Endothelial cell of umbilical vein (primary cell): ENCODE data around the gene SLC39A3. TPM values are rescaled to one million over a fixed set of nuclear protein-coding genes. Genes with fewer than 3 reads are reported as not detected.

Experiments
- BruUV-seq: library from RNA; stranded (reverse); fragments of 400-500 nt; replicated peaks from 2 replicates; lab custom pipeline; 2021; lab: Mats Ljungman, UMichigan
- CTCF ChIA-PET: fragments of 300-600, 350-600 bp; sonication (Branson Sonifier 250); formaldehyde crosslinking; loops from one replicate; lab custom pipeline; 2021; ENCODE audit warnings: antibody characterized with exemption, inconsistent platforms; lab: Charles Lee
- POLR2A ChIA-PET: fragments of 300-600, 350-600 bp; sonication (Branson Sonifier 250); formaldehyde crosslinking; loops from one replicate; lab custom pipeline; 2021; ENCODE audit warnings: antibody characterized with exemption, inconsistent platforms; lab: Charles Lee
- DNase-seq: peaks from one replicate; pipeline ENCODE4 v3.0.0-alpha.2; 2011; ENCODE audit warnings: low read depth, low spot score
- FAIRE-seq: peaks from 2 replicates; lab custom pipeline; 2011; peaks lifted over from hg19 to GRCh38; lab: Jason Lieb, UNC
- H2AFZ ChIP-seq: 2 replicates; pipeline ENCODE4 v1.6.0; 2012; ENCODE audit warnings: low read depth, low read length, control low read depth, inconsistent platforms
- H3K27ac ChIP-seq: 2 replicates; pipeline ENCODE4 v1.5.1; 2011; ENCODE audit warnings: low read depth, mild to moderate bottlenecking, control low read depth, low read length, moderate library complexity; ENCODE audit not compliant: insufficient read depth
- H3K27me3 ChIP-seq, 2 experiments: 2 replicates each; pipeline versions ENCODE4 v1.6.0 to v1.6.1; 2011; ENCODE audit warnings: low read length in 2 of 2, mixed read lengths in 1 of 2; ENCODE audit not compliant: control insufficient read depth in 2 of 2, insufficient read depth in 2 of 2
- H3K36me3 ChIP-seq, 2 experiments: 2 replicates in 1 of 2; 3 replicates in 1 of 2; pipeline ENCODE4 v1.5.1; 2011; ENCODE audit warnings: low read length in 2 of 2, mild to moderate bottlenecking in 1 of 2, moderate library complexity in 1 of 2; ENCODE audit not compliant: control insufficient read depth in 2 of 2, insufficient read depth in 2 of 2; ENCODE audit errors: extremely low read depth in 1 of 2
- H3K4me1 ChIP-seq: 3 replicates; pipeline ENCODE4 v1.5.1; 2011; ENCODE audit warnings: mild to moderate bottlenecking, low read length; ENCODE audit not compliant: control insufficient read depth, insufficient read depth; ENCODE audit errors: extremely low read depth
- H3K4me2 ChIP-seq: 2 replicates; pipeline ENCODE4 v1.6.1; 2011; ENCODE audit warnings: low read length, control low read depth, mixed read lengths; ENCODE audit not compliant: insufficient read depth
- H3K4me3 ChIP-seq, 3 experiments: fragments of 200-600 bp in 1 of 3; sonication (generic), shearing (Covaris generic) in 1 of 3; replicated peaks in 1 of 3; 2 replicates each; pipeline ENCODE4 v1.5.1; 2011 to 2016; ENCODE audit warnings: control low read depth in 3 of 3, low read length in 3 of 3, mild to moderate bottlenecking in 2 of 3, inconsistent platforms in 1 of 3, low read depth in 1 of 3, moderate library complexity in 1 of 3; ENCODE audit not compliant: insufficient read depth in 1 of 3
- H3K79me2 ChIP-seq: 2 replicates; pipeline ENCODE4 v1.6.0; 2012; ENCODE audit warnings: low read length, inconsistent platforms; ENCODE audit not compliant: control insufficient read depth, insufficient read depth
- H3K9ac ChIP-seq: replicated peaks from 2 replicates; pipeline ENCODE3; 2011; ENCODE audit warnings: low read length, control low read depth; ENCODE audit not compliant: insufficient read depth; ENCODE audit errors: extremely low read depth
- H3K9me1 ChIP-seq: replicated peaks from 3 replicates; pipeline ENCODE4 v1.6.0; 2011; ENCODE audit warnings: mild to moderate bottlenecking, low read length; ENCODE audit not compliant: control insufficient read depth, insufficient read depth; ENCODE audit errors: extremely low read depth
- H3K9me3 ChIP-seq: replicated peaks from 2 replicates; pipeline ENCODE4 v1.5.1; 2012; ENCODE audit warnings: low read length, inconsistent platforms; ENCODE audit not compliant: control insufficient read depth, insufficient read depth
- H4K20me1 ChIP-seq: replicated peaks from 2 replicates; pipeline ENCODE3; 2011; ENCODE audit warnings: mild to moderate bottlenecking, low read length; ENCODE audit not compliant: control insufficient read depth, insufficient read depth; ENCODE audit errors: extremely low read depth
- EZH2 ChIP-seq: IDR thresholded peaks from 2 replicates; pipeline ENCODE4 v1.6.1; 2012; ENCODE audit warnings: borderline replicate concordance, low read depth, mild to moderate bottlenecking, moderate library complexity, low read length, inconsistent platforms; ENCODE audit not compliant: severe bottlenecking
- FOS ChIP-seq: IDR thresholded peaks from 2 replicates; pipeline ENCODE4 v1.6.1; 2011; ENCODE audit warnings: mild to moderate bottlenecking, low read length, moderate library complexity, borderline replicate concordance; ENCODE audit not compliant: insufficient read depth
- GATA2 ChIP-seq: IDR thresholded peaks from 2 replicates; pipeline ENCODE4 v1.7.0; 2011; ENCODE audit warnings: low read depth, mild to moderate bottlenecking, moderate library complexity, mixed read lengths, low read length; ENCODE audit not compliant: insufficient read length, insufficient read depth
- JUN ChIP-seq: IDR thresholded peaks from 2 replicates; pipeline ENCODE4 v1.6.1; 2011; ENCODE audit warnings: borderline replicate concordance, low read depth; ENCODE audit not compliant: insufficient read length, insufficient read depth
- MYC ChIP-seq: IDR thresholded peaks from one replicate; pipeline ENCODE4 v1.6.1; 2011; ENCODE audit warnings: mild to moderate bottlenecking, low read depth, low read length
- POLR2A ChIP-seq: IDR thresholded peaks from 2 replicates; pipeline ENCODE4 v1.6.1; 2012; ENCODE audit warnings: low read depth, mild to moderate bottlenecking, control low read depth, low read length
- POLR2AphosphoS5 ChIP-seq: IDR thresholded peaks from 2 replicates; pipeline ENCODE4 v1.6.1; 2012; ENCODE audit warnings: low read depth, mild to moderate bottlenecking, control low read depth, low read length, moderate library complexity; ENCODE audit not compliant: insufficient read depth
- dilution Hi-C: fragments of 300-500 bp; cut with MboI; formaldehyde crosslinking; loops from one replicate; pipeline ENCODE4 v1.15.0; 2019; ENCODE audit warnings: low sequenced_read_pairs; ENCODE audit not compliant: extremely low pct_ligation_motif_present
- intact Hi-C: fragments of 100-400 bp; cut with micrococcal nuclease; formaldehyde crosslinking; loops from one replicate; pipeline ENCODE4 v1.10.0; 2022
- polyA plus RNA-seq, 4 experiments: library from polyadenylated mRNA; depleted of rRNA in 3 of 4; stranded (reverse) in 3 of 4; unstranded in 1 of 4; fragments of >200 nt; gene quantifications; 2 replicates each; pipeline versions ENCODE4 v1.2.1 to v1.2.3, GENCODE V29; 2011 to 2012; ENCODE audit warnings: missing spikeins in 1 of 4
- total RNA-seq: library from RNA; stranded (reverse); gene quantifications from 2 replicates; pipeline ENCODE4 v1.2.3, GENCODE V29; 2021
- TF ChIP-seq, protein P1 (sequence below), 2 donors: IDR thresholded peaks; 1 replicate in 1 of 2; 2 replicates in 1 of 2; pipeline ENCODE4 v1.5.1; 2011; ENCODE audit warnings: low read length in 2 of 2, mild to moderate bottlenecking in 2 of 2, moderate library complexity in 2 of 2, control low read depth in 1 of 2, inconsistent platforms in 1 of 2, low read depth in 1 of 2; ENCODE audit not compliant: insufficient read depth in 1 of 2; ENCODE audit errors: extremely low read depth in 1 of 2
- TF ChIP-seq, protein P2 (sequence below): IDR thresholded peaks from 2 replicates; pipeline ENCODE4 v1.6.1; 2011; ENCODE audit not compliant: insufficient read depth, insufficient read length

Gene SLC39A3
- total and polyA plus RNA-seq, 2 donors (not counting 3 experiments of a cell fraction or from before 2014, with no cell fraction given) = 28.0 to 43.1 TPM

GRCh38 chr19:2735374-2735773, 4.4 kb downstream of the SLC39A3 start:
- no peak for FAIRE-seq
- Histone ChIP-seq H3K9me1 (no peaks in the 10 kb centered on the region), H3K9me3 (no peaks in the 10 kb centered on the region), H3K36me3 (peaks cover 0 to 9% of the 10 kb centered on the region in 2 experiments), H3K27ac (no peak overlapping the region), H4K20me1 (no peaks in the 10 kb centered on the region), H2AFZ (no peak overlapping the region), H3K79me2 (peaks cover 5% of the 10 kb centered on the region), H3K4me3 (no peak overlapping the region), H3K4me1 (peaks cover 6% of the 10 kb centered on the region), H3K4me2 (no peak overlapping the region), H3K9ac (no peak overlapping the region), H3K27me3 (no peaks in the 10 kb centered on the region)
- BruUV-seq = no TSS peak
- no peak for DNase-seq
- POLR2A ChIA-PET = no interaction called here
- intact Hi-C loops = no loop called here
- dilution Hi-C loops = no loop called here
- CTCF ChIA-PET = no interaction called here
- TF ChIP-seq JUN (no peak), EZH2 (no peak), MYC (no peak), GATA2 (no peak), POLR2AphosphoS5 (no peak), POLR2A (no peak), FOS (no peak)
- TF ChIP-seq, protein P1, sequence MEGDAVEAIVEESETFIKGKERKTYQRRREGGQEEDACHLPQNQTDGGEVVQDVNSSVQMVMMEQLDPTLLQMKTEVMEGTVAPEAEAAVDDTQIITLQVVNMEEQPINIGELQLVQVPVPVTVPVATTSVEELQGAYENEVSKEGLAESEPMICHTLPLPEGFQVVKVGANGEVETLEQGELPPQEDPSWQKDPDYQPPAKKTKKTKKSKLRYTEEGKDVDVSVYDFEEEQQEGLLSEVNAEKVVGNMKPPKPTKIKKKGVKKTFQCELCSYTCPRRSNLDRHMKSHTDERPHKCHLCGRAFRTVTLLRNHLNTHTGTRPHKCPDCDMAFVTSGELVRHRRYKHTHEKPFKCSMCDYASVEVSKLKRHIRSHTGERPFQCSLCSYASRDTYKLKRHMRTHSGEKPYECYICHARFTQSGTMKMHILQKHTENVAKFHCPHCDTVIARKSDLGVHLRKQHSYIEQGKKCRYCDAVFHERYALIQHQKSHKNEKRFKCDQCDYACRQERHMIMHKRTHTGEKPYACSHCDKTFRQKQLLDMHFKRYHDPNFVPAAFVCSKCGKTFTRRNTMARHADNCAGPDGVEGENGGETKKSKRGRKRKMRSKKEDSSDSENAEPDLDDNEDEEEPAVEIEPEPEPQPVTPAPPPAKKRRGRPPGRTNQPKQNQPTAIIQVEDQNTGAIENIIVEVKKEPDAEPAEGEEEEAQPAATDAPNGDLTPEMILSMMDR (IDR thresholded peaks at IDR 0.05; ENCODE audit: extremely low read depth in 1 of 2, insufficient read depth in 1 of 2, low read depth in 1 of 2, low read length in 2 of 2) = no peak
- TF ChIP-seq, protein P2, sequence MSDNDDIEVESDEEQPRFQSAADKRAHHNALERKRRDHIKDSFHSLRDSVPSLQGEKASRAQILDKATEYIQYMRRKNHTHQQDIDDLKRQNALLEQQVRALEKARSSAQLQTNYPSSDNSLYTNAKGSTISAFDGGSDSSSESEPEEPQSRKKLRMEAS = no peak
